HG02885 (cell line): ENCODE data around the gene PALLD.
"Not testable (repeated sequence)": the region's sequence is repeated elsewhere in the genome, so short reads cannot be mapped to it uniquely, and the experiment has no call there.

Source experiments
- ATAC-seq: cut with Tn5 transposase; IDR thresholded peaks from one replicate; pipeline ENCODE4 v1.9.1; 2021; ENCODE audit warnings: mild to moderate bottlenecking; ENCODE audit not compliant: unreplicated experiment, poor library complexity

The PALLD gene

GRCh38 chr4:168952821-168953246, 456.0 kb downstream of the PALLD start:
- ATAC-seq: not testable (repeated sequence)

DNA sequence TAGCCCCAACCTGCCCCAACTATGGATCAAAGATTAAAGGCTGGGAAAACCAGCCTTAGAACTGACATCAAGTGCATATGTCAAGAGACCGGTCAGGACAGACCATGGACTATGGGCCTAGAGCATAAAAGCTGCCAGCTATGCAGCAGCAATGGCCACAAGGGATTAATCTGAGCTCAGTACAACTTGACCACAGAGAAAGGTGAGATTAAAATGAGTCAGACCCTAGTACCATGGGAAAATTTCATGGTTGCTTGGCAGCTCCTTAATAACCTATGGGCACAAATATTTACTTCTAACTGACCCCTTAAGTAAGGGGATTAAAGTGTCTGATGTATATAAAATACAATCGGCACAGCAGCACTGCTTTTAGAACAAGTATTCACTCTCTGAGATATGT, 458.8 kb downstream of the PALLD start:
- no peak for ATAC-seq

DNA sequence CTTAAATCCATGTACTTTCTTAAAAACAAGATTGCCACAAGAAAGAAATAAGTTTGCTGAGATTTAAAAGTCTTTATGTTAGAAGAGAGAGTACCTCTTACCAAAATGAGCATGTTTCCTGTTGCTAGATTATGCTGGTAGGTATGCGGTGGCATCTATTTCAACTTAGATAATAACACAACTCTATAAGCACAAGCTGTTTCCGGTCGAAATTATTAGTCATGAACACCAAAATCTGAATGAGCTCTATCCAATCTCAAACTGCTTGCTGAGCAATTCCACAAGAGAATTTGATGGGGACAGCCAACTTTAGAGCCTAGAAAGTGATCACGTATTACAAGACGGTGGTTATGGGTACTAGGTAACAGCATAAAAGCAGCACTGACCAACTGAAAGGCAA, 463.9 kb downstream of the PALLD start:
- no peak for ATAC-seq

GRCh38 chr4:168972596-168972995, 475.7 kb downstream of the PALLD start:
- ATAC-seq: no peak
